Lung (tissue), 12 donors: Measurements from ENCODE around the gene CMTM7. TPM values are rescaled to one million over a fixed set of nuclear protein-coding genes. Genes with fewer than 3 reads are reported as not detected.

Experiments used
- ATAC-seq: fragments of 200-7000 bp; cut with Tn5 transposase; one replicate; pipeline ENCODE4 v1.9.1; 2020; ENCODE audit warnings: moderate number of reproducible peaks; ENCODE audit not compliant: insufficient read depth, low FRiP score
- DNase-seq, 3 donors: peaks; one replicate each; pipeline ENCODE4 v3.0.0-alpha.2; 2013 to 2017
- H3K27ac ChIP-seq, 2 donors: one replicate each; pipeline ENCODE4 v1.5.1; 2013; ENCODE audit warnings: mild to moderate bottlenecking in 2 of 2, moderate library complexity in 2 of 2, control low read depth in 1 of 2, inconsistent platforms in 1 of 2, low read depth in 1 of 2, low read length in 1 of 2
- H3K27me3 ChIP-seq, 3 donors: one replicate each; pipeline ENCODE4 v1.5.1; 2013; ENCODE audit warnings: low read length in 2 of 3; ENCODE audit not compliant: control insufficient read depth in 3 of 3, insufficient read depth in 3 of 3
- H3K36me3 ChIP-seq, 4 donors: one replicate each; pipeline ENCODE4 v1.5.1; 2013; ENCODE audit warnings: low read length in 4 of 4, mild to moderate bottlenecking in 1 of 4, moderate library complexity in 1 of 4; ENCODE audit not compliant: control insufficient read depth in 4 of 4, insufficient read depth in 4 of 4
- H3K4me1 ChIP-seq, 5 donors: one replicate each; pipeline ENCODE4 v1.5.1; 2013; ENCODE audit warnings: low read length in 5 of 5, mild to moderate bottlenecking in 2 of 5, moderate library complexity in 1 of 5; ENCODE audit not compliant: control insufficient read depth in 5 of 5, insufficient read depth in 5 of 5
- H3K4me3 ChIP-seq: one replicate; pipeline ENCODE4 v1.5.1; 2013; ENCODE audit warnings: mild to moderate bottlenecking, control low read depth, moderate library complexity
- H3K9ac ChIP-seq, 2 donors: one replicate each; pipeline ENCODE4 v1.5.1; 2013; ENCODE audit warnings: low read length in 2 of 2, control low read depth in 1 of 2; ENCODE audit not compliant: insufficient read depth in 1 of 2
- H3K9me3 ChIP-seq, 4 donors: one replicate each; pipeline ENCODE4 v1.5.1; 2013; ENCODE audit warnings: low read length in 3 of 4, mild to moderate bottlenecking in 1 of 4, moderate library complexity in 1 of 4; ENCODE audit not compliant: control insufficient read depth in 4 of 4, insufficient read depth in 3 of 4
- WGBS, 2 donors: extraction: QIAGEN DNeasy Blood & Tissue Kit; methylation state at CpG; one replicate each; pipeline ENCODE4 v1.1.7; 2013; 5-methylcytosine and 5-hydroxymethylcytosine counted together
- polyA plus RNA-seq, 2 donors: library from polyadenylated mRNA; stranded (reverse); fragments of 200-250 nt; gene quantifications; one replicate each; pipeline ENCODE4 v1.2.1, GENCODE V29; 2013
- total RNA-seq, 2 donors: library from RNA; depleted of rRNA in 1 of 2; stranded (reverse); fragments of >200 nt in 1 of 2; gene quantifications; one replicate each; pipeline ENCODE4 v1.2.1, GENCODE V29; 2014 to 2021
- TF ChIP-seq, protein P1 (sequence below): IDR thresholded peaks from 2 replicates; pipeline ENCODE4 v1.5.1; 2012; ENCODE audit warnings: mild to moderate bottlenecking; ENCODE audit errors: control extremely low read depth, extremely low read depth
- donor health status: control.
- donor health status: control.
- donor health status: Bipolar disorder and iron deficiency.
- donor health status: healthy.
- donor health status: DM: yes; HTN: yes; CAD: no.

Gene CMTM7
- total and polyA plus RNA-seq, 4 donors: 33.1 to 46.8 (median 43.8) TPM

DNA sequence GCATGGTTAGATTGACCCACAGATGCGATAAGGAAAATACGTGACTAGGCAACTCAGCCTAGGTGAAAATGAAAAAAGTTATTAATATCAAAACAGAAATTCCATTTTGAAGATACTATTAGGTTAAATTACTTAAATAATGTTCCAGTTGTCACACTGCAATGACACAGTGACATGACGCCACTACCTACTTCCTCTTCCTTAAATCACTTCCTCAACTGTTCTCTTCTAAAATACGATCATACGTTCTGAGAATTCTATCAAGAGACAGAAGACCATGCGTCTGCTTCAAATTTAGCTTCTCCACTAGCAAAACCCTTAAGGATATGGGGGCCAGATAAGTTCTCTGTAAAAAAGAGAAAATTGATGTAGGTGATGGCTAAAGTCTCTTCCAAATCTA, 92.8 kb downstream of the CMTM7 start:
- DNase-seq (no peak), ATAC-seq (no peak)
- TF ChIP-seq, protein P1, sequence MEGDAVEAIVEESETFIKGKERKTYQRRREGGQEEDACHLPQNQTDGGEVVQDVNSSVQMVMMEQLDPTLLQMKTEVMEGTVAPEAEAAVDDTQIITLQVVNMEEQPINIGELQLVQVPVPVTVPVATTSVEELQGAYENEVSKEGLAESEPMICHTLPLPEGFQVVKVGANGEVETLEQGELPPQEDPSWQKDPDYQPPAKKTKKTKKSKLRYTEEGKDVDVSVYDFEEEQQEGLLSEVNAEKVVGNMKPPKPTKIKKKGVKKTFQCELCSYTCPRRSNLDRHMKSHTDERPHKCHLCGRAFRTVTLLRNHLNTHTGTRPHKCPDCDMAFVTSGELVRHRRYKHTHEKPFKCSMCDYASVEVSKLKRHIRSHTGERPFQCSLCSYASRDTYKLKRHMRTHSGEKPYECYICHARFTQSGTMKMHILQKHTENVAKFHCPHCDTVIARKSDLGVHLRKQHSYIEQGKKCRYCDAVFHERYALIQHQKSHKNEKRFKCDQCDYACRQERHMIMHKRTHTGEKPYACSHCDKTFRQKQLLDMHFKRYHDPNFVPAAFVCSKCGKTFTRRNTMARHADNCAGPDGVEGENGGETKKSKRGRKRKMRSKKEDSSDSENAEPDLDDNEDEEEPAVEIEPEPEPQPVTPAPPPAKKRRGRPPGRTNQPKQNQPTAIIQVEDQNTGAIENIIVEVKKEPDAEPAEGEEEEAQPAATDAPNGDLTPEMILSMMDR: no peak
- WGBS, 2 donors: 41 to 76% methylated on average over 6 of the region's 6 CpGs
- peaks cover 0 to 3% (median 0%) of the 10 kb centered on the region in 5 donors for H3K4me1 ChIP-seq
- H3K27ac ChIP-seq: no peak overlapping the region
- no peak overlapping the region for H3K4me3 ChIP-seq
- no peaks in the 10 kb centered on the region for H3K9me3 ChIP-seq
- peaks cover 4 to 17% (median 15%) of the 10 kb centered on the region in 4 donors for H3K36me3 ChIP-seq
- H3K27me3 ChIP-seq: no peaks in the 10 kb centered on the region
- no peak overlapping the region for H3K9ac ChIP-seq

- no peaks in the 10 kb centered on the region for H3K27me3 ChIP-seq
- no peak overlapping the region for H3K4me3 ChIP-seq
- no peak for DNase-seq
- H3K9me3 ChIP-seq: no peaks in the 10 kb centered on the region
- TF ChIP-seq, protein P1: no peak
- 84 to 96% methylated on average over 3 of the region's 3 CpGs for WGBS, 2 donors
- peaks cover 4 to 15% (median 10%) of the 10 kb centered on the region in 4 donors for H3K36me3 ChIP-seq
- H3K9ac ChIP-seq: no peak overlapping the region
- peaks cover 0 to under 1% (median 0%) of the 10 kb centered on the region in 5 donors for H3K4me1 ChIP-seq
- no peak for ATAC-seq
- H3K27ac ChIP-seq: no peak overlapping the region
Measured at GRCh38 chr3:32487781-32488473, 96.3 kb downstream of the CMTM7 start.

- Histone ChIP-seq H3K4me1 (peaks cover 0 to 6% (median 2%) of the 10 kb centered on the region in 5 donors), H3K27ac (no peak overlapping the region), H3K27me3 (no peaks in the 10 kb centered on the region), H3K9ac (no peak overlapping the region), H3K36me3 (peaks cover 4 to 14% (median 9%) of the 10 kb centered on the region in 4 donors), H3K4me3 (no peak overlapping the region), H3K9me3 (no peaks in the 10 kb centered on the region)
- ATAC-seq (no peak), DNase-seq (no peak)
- 85 to 90% methylated on average over 3 of the region's 3 CpGs for WGBS, 2 donors
- TF ChIP-seq, protein P1: no peak
Measured at GRCh38 chr3:32488474-32489008, 96.9 kb downstream of the CMTM7 start.
